ENCODE data around the gene ZAP70.

ZAP70 gene

GRCh38 chr2:97716695-97717612 lies 3.6 kb downstream of the ZAP70 start:
- Mint-ChIP-seq H3K27ac (no peak overlapping the region), H3K4me1 (ENCODE audit: low read depth) (peaks cover 12% of the 10 kb centered on the region), H3K9me3 (no peaks in the 10 kb centered on the region), H3K4me3 (no peak overlapping the region), H3K36me3 (ENCODE audit: low read depth) (no peaks in the 10 kb centered on the region), H3K27me3 (peaks cover 2% of the 10 kb centered on the region)
- intact Hi-C loops (cut with micrococcal nuclease), result no loop called here

DNA sequence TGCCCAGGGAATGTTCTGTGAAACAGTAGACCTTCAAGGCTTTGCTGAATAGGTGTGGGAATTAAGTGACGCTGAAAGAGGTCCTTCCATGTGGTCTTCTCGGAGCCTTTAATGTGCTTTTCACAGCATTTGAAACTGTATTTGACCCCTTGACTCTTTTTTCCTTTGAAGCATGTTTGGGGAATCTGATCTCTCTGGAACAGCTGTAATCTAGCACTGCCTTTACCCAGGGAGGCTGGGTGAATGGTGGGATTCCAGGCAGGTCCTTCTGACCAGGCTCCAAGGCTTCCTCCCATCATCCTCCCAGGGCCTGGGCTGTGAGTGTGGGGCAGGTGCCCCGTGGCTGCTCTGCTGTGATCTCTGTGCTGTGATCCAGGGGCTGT lies 4.2 kb downstream of the ZAP70 start:
- H3K4me3 Mint-ChIP-seq, result no peak overlapping the region
- H3K27ac Mint-ChIP-seq, result no peak overlapping the region
- no peaks in the 10 kb centered on the region for H3K36me3 Mint-ChIP-seq (ENCODE audit: low read depth)
- H3K4me1 Mint-ChIP-seq (ENCODE audit: low read depth), result peaks cover 12% of the 10 kb centered on the region
- H3K9me3 Mint-ChIP-seq, result no peaks in the 10 kb centered on the region
- intact Hi-C loops (cut with micrococcal nuclease), result no loop called here
- H3K27me3 Mint-ChIP-seq, result no peaks in the 10 kb centered on the region

DNA sequence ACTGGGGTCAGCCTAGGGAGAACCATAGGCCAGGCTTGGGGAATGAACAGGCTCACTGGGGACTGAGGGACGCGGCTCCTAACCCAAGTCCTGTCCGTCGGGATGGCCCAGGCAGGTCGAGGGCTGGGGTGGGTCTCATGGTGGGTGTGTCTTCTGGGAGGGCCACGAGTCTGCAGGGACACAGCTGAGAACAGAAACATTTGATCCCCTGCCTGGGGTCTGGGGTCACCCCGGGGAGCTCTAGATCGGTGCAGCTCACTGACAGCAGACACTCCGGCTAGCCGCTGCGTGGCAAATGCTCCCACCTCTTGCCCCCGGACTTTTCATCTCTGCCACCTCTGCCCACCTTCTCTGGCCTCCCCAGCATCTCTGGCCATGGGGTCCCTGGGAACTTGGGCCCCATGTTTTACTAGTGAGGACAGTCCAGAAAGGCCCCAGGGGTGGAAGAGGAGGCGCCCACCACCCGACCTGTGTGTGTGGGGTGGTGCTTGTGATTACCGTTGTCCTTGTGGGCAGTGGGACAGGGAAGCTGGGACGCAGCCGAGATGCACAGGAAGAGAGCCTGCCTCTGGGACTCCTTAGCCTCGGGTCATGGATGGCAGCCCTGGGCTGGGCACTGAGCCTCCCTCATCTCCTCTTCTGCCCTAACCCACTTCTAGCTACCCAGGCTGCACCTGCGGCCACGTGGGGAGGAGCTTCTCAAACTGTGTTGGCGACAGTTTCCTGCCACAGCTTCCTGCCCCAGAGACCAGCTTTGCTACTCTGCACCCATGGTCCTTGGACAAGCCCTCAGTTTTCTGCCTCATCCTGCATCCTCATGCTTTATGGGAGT lies 4.9 kb downstream of the ZAP70 start:
- Mint-ChIP-seq H3K4me3 (no peak overlapping the region), H3K36me3 (ENCODE audit: low read depth) (no peaks in the 10 kb centered on the region), H3K9me3 (no peaks in the 10 kb centered on the region), H3K27ac (no peak overlapping the region), H3K4me1 (ENCODE audit: low read depth) (peaks cover 12% of the 10 kb centered on the region), H3K27me3 (no peaks in the 10 kb centered on the region)
- intact Hi-C loops (cut with micrococcal nuclease), result no loop called here

DNA sequence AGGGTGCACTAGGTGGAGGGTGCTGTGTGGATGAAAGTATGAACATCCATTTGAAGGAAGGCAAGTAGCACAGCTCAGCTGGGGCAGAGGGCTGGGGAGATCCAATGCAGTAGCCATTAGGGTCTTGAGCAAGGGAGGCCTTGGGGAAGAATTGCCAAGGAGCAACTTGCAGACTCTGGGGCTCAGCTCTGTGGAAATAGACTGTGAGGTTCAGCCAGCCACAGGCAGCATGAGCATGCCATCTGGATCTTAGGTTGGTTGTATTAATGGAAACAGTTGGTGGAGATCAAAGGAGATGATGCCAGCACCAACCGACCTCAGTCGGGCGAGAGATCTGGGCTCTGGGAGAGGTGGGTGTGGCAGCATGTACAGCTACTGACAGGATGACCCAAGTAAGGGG lies 5.6 kb downstream of the ZAP70 start:
- peaks cover 6% of the 10 kb centered on the region for H3K27me3 Mint-ChIP-seq
- H3K9me3 Mint-ChIP-seq, result no peaks in the 10 kb centered on the region
- H3K36me3 Mint-ChIP-seq (ENCODE audit: low read depth), result no peaks in the 10 kb centered on the region
- H3K4me3 Mint-ChIP-seq, result no peak overlapping the region
- intact Hi-C loops (cut with micrococcal nuclease), result no loop called here
- H3K4me1 Mint-ChIP-seq (ENCODE audit: low read depth), result peaks cover 12% of the 10 kb centered on the region
- no peak overlapping the region for H3K27ac Mint-ChIP-seq

- Mint-ChIP-seq H3K27me3 (peaks cover 11% of the 10 kb centered on the region), H3K4me3 (no peak overlapping the region), H3K9me3 (no peaks in the 10 kb centered on the region), H3K4me1 (ENCODE audit: low read depth) (peaks cover 12% of the 10 kb centered on the region), H3K36me3 (ENCODE audit: low read depth) (no peaks in the 10 kb centered on the region), H3K27ac (no peak overlapping the region)
- intact Hi-C loops (cut with micrococcal nuclease), result no loop called here
Observed at GRCh38 chr2:97719362-97720155, 6.2 kb downstream of the ZAP70 start.

DNA sequence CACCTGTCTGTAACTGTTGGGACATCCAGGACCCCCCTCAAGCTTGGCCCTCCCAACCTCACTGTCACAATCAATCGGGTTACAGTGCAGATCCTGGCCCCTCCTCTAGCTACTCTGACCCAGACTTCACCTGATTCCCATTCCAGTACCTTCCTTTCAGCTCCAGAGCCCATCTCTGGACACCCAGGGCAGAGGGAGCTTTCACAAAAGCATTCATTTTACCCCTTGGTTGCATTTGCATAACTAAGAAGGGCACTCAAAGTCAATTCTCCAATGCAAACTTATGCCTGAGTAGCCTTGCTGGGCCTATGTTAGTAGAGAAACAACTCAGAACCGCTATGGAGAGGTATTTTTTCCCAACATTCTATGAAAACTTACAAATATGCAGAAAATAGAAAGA lies 7.4 kb downstream of the ZAP70 start:
- H3K27ac Mint-ChIP-seq, result no peak overlapping the region

DNA sequence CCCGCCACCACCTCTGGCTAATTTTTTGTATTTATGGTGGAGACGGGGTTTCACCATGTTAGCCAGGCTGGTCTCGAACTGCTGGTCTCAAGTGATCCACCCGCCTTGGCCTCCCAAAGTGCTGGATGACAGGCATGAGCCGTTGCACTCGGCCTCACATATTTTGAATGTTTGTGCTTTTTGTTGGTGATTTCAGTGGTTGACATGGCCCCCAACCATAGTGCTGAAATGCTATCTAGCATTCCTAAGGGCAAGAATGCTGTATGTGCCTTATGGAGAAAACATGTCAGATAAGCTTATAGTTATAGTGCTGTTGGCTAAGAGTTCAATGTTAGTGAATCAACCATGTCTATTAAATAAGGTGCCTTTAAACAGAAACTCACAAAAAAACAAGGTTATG lies 8.9 kb downstream of the ZAP70 start:
- peaks cover 11% of the 10 kb centered on the region for H3K27me3 Mint-ChIP-seq
- intact Hi-C loops (cut with micrococcal nuclease), result no loop called here
- H3K36me3 Mint-ChIP-seq (ENCODE audit: low read depth), result no peaks in the 10 kb centered on the region
- H3K27ac Mint-ChIP-seq, result no peak overlapping the region
- no peak overlapping the region for H3K4me3 Mint-ChIP-seq
- H3K9me3 Mint-ChIP-seq, result no peaks in the 10 kb centered on the region
- H3K4me1 Mint-ChIP-seq (ENCODE audit: low read depth), result peaks cover 12% of the 10 kb centered on the region

More for the DNA sequence above, 7.4 kb downstream of the ZAP70 start:
- Mint-ChIP-seq H3K4me3 (no peak overlapping the region), H3K27me3 (peaks cover 11% of the 10 kb centered on the region), H3K4me1 (ENCODE audit: low read depth) (peaks cover 12% of the 10 kb centered on the region), H3K9me3 (no peaks in the 10 kb centered on the region), H3K36me3 (ENCODE audit: low read depth) (no peaks in the 10 kb centered on the region)
- intact Hi-C loops (cut with micrococcal nuclease), result no loop called here

GRCh38 chr2:97723156-97724072 lies 10.0 kb downstream of the ZAP70 start:
- no peak overlapping the region for H3K27ac Mint-ChIP-seq
- H3K4me1 Mint-ChIP-seq (ENCODE audit: low read depth), result peaks cover 10% of the 10 kb centered on the region
- peaks cover 11% of the 10 kb centered on the region for H3K27me3 Mint-ChIP-seq
- H3K9me3 Mint-ChIP-seq, result no peaks in the 10 kb centered on the region
- intact Hi-C loops (cut with micrococcal nuclease), result no loop called here
- H3K36me3 Mint-ChIP-seq (ENCODE audit: low read depth), result no peaks in the 10 kb centered on the region
- no peak overlapping the region for H3K4me3 Mint-ChIP-seq

- Mint-ChIP-seq H3K27me3 (peaks cover 11% of the 10 kb centered on the region), H3K36me3 (ENCODE audit: low read depth) (no peaks in the 10 kb centered on the region), H3K9me3 (no peaks in the 10 kb centered on the region), H3K4me3 (no peak overlapping the region), H3K27ac (no peak overlapping the region), H3K4me1 (ENCODE audit: low read depth) (peaks cover 4% of the 10 kb centered on the region)
- intact Hi-C loops (cut with micrococcal nuclease), result no loop called here
Observed at GRCh38 chr2:97724073-97724410, 10.7 kb downstream of the ZAP70 start.

DNA sequence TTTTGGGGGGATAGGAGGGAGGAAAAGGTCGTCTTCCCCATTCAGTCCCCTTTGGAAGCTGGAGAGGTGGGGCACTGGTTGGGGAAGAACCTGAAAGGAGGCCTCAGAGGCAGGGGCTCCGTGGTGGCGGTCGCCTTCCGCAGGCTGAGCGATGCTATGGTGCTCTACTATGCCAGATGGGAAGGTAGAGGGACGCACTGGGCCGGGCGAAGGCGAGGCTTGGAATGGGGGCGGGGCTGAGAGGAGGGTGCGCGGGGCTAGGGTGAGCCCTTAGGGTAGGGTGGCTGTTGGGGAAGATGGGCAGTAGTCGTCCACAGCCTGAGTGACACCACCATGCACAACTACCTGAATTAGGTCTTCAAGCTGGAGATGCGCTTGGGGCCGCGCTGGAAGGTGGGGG lies 11.1 kb downstream of the ZAP70 start:
- Mint-ChIP-seq H3K27me3 (peaks cover 11% of the 10 kb centered on the region), H3K27ac (no peak overlapping the region), H3K9me3 (no peaks in the 10 kb centered on the region), H3K4me3 (no peak overlapping the region), H3K4me1 (ENCODE audit: low read depth) (no peaks in the 10 kb centered on the region), H3K36me3 (ENCODE audit: low read depth) (no peaks in the 10 kb centered on the region)
- intact Hi-C loops (cut with micrococcal nuclease), result no loop called here

- Mint-ChIP-seq H3K4me3 (no peak overlapping the region), H3K27ac (no peak overlapping the region)
Observed at GRCh38 chr2:97724946-97725688, 11.7 kb downstream of the ZAP70 start.

GRCh38 chr2:97726261-97727064 lies 13.1 kb downstream of the ZAP70 start:
- Mint-ChIP-seq H3K9me3 (peaks cover 8% of the 10 kb centered on the region), H3K4me3 (no peak overlapping the region), H3K36me3 (ENCODE audit: low read depth) (no peaks in the 10 kb centered on the region), H3K27ac (no peak overlapping the region), H3K4me1 (ENCODE audit: low read depth) (no peaks in the 10 kb centered on the region), H3K27me3 (peaks cover 11% of the 10 kb centered on the region)
- intact Hi-C loops (cut with micrococcal nuclease), result no loop called here

More at GRCh38 chr2:97724946-97725688, 11.7 kb downstream of the ZAP70 start:
- H3K36me3 Mint-ChIP-seq (ENCODE audit: low read depth), result no peaks in the 10 kb centered on the region
- peaks cover 4% of the 10 kb centered on the region for H3K9me3 Mint-ChIP-seq
- no peaks in the 10 kb centered on the region for H3K4me1 Mint-ChIP-seq (ENCODE audit: low read depth)
- H3K27me3 Mint-ChIP-seq, result peaks cover 11% of the 10 kb centered on the region
- intact Hi-C loops (cut with micrococcal nuclease), result no loop called here

Measured in dendritic cell treated with granulocyte-macrophage colony-stimulating factor and Interleukin-4, amounts not matched to agents 40 ng/mL and 50 ng/mL, for 4 days (primary cell).